ENCODE results near the gene BIRC5. TPM values are rescaled to one million over a fixed set of nuclear protein-coding genes. Genes with fewer than 3 reads are reported as not detected.
A peak's percentile ranks its signal among the peaks of the same experiment; 100 is the strongest.
"Not testable (repeated sequence)": the region's sequence is repeated elsewhere in the genome, so short reads cannot be mapped to it uniquely, and the experiment has no call there.

Gene BIRC5
- total RNA-seq, 1 donor from 2014 or later: 2.0 TPM

DNA sequence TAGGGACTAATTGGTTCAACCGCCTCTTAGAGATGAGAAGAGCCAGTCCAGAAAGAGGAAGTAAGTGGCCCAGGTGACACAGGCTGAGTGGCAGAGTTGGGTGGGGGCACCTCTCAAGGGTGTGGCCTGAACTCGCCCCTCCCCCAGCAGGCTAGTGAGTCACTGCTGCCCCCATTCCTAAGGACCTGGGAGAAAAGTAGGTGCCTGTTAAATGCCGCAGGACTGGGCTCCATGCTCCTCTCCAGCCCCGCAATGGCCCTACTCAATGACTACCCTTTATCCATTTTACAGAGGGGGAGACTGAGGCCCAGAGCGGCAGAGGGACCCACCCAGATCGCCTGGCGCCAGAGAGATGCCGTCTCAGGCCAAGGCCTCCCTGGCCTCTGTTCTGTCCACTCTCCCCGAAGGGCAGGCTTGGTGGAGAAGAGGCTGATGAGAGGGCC is 25.5 kb downstream of the BIRC5 start:
- DNase-seq (ENCODE audit: low spot score): no peak

DNA sequence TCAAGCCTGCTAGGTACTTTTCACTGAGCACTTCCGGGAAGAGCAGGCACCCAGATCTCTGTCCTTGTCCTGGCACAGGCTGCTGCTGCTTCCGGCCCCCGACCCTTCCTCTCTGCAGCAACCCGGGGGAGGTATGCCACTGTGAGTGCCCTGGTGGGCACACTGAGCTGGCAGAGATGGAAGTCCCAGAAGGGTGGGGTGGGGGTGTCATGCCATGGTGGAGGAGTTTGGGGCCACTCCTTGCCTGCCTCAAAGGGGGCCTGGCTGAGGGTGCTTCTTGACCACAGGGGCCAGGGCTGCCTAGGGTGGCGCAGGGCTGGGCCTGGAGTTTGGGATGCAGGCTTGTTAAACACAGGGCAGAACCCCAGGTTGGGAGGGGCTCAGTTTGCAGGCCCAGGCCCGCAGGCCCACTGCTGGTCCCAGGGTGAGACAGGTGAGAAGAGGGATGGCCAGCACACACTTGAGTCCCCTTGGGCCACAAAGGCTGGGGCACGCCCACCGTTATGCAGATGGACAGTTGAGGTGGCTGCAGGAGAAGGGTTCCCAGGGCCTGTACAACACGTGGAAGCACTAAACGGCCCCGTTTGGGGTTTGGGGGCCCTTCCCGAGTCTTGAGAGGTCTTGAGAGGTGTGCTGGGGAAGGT is 26.1 kb downstream of the BIRC5 start:
- no peak for DNase-seq (ENCODE audit: low spot score)

DNA sequence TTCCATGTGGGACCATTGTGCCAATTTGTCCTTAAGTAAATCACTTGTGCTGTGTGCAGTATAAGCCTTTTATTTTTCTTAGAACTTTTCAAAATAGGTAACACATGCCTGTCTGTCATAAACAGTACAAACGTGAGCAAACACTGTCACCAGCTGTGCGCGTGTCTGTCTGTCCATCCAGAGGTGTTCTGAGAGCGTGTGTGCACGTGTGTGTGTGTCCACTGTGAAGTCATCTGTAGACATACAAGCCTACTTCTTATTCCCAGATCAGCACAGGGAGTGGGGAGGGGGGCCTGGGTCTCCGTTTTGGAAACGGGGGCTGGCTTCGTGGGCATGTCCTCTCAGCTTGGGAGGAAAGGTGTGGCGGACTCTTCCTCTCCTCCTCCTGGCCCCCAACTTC is 26.8 kb downstream of the BIRC5 start:
- no peak for DNase-seq (ENCODE audit: low spot score)

DNA sequence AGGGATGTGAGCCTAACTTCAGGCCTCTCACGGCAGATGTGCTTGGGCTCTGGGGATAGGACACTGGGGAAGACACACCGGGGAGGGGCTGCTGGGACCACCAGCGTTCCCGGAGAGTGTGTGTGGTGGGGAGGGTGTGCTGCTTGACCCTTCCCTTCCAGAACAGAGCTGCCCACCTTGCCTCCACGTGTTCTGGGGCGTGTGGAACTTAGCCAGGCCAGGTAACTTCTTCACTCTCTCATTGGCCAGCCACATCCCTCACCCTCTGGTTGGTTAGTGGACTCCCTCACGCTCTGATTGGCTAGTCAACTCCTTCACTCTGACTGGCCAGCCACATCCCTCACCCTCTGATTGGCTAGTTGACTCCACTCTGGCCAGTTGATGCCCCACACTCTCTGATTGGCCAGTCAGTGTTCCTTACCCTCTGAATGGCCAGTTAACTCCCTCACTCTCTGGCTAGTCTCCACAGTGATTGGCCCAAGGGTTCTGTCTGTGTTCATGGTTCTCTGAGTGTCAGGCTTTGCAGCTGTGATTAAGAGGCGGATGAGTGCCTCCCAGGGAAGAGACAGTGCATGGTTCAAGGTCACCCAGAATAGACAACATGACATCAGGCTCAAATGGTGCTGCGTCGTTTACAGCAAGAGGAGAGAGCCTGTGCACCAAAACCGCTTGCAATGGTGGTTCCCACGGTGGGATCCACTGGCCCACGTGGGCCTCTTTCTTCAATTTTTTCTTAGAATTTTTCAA is 27.4 kb downstream of the BIRC5 start:
- DNase-seq (ENCODE audit: low spot score): no peak

DNA sequence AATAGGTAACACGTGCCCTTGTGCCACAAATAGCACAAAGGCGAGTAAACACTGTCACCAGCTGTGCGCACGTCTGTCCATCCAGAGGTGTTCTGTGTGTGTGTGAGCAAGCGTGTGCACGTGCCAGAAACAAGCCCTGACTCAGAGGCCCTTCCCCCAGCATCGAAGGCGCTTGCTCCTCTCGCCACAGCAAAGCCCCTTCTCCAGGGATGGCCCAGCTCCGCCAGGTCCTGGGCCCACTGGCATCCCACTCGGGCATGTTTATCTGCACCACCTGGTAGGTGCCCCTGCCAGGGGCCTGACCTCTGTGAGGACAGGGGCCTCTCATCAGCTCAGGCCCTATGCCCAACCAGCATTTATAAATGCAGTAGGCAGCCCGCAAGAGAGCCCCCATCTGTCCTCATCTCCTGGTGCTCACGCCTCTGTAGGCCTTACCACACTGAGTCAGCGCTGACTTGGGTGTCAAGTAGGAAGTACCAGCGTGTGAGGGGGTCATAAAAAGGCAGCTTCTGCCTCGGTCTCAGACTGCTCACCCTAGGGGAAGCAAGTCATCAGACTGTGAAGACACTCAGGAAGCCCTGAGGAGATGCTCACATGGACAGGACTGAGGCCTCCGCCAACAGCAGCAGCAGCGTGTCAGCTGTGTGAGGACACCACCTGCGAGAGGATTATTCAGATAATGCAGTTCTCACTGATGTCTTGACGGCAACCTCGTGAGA is 28.1 kb downstream of the BIRC5 start:
- DNase-seq (ENCODE audit: low spot score): no peak

DNA sequence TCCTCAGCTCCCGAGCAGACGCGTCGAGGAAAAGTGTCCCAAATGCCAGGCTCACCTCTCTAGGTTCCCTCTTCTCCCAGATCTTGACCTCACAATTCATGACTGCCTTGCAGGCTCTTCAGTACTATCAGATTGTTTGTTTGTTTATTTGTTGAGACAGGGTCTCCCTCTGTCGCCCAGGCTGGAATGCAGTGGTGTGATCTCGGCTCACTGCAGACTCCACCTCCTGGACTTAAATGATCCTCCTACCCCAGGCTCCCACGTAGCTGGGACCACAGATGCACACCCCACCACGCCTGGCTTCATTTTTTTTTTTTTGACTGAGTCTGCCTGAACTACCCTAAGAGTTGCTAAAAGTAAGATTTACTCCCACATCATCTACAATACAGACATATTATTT is 33.3 kb downstream of the BIRC5 start:
- no peak for DNase-seq (ENCODE audit: low spot score)

DNA sequence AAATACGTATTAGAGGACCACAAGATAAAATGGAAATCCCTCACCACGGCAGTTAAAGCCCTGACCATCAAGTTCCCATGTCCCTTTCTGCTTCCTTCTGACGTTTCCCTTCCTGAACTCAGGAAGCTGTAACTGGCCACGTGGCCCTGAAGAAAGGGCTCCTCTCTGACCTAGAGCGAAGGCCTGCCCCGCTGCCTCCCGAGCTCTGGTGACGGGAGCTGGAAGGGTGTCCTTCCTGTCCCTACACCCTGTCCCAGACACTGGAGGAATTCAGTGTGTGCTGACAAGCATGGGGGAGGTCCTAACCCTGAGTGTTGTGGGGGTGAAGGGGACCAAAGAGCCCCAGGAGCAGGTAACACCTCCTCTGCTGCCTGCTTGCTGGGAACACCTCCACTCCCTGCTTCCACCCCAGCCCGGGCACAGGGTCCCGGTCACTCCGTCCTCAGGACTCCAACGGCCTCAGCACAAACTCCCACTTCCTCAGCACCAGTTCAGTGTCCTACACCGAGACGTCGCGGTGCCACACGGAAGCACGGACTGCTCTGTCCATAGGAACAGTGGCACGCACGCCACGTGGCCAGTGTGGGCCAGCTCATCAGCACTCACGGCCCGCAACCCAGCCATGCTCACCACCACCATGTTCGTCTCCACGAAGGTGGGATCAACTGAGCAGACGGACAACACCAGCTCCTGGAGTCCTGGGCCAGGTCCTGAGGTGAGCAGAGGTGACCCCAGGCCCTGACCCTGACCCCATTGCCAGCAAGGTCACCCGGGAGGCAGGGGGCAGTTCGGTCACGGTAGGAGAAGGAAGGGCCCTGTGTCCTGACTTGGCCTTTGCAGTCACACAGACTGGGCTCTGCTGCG is 34.2 kb downstream of the BIRC5 start:
- no peak for DNase-seq (ENCODE audit: low spot score)

DNA sequence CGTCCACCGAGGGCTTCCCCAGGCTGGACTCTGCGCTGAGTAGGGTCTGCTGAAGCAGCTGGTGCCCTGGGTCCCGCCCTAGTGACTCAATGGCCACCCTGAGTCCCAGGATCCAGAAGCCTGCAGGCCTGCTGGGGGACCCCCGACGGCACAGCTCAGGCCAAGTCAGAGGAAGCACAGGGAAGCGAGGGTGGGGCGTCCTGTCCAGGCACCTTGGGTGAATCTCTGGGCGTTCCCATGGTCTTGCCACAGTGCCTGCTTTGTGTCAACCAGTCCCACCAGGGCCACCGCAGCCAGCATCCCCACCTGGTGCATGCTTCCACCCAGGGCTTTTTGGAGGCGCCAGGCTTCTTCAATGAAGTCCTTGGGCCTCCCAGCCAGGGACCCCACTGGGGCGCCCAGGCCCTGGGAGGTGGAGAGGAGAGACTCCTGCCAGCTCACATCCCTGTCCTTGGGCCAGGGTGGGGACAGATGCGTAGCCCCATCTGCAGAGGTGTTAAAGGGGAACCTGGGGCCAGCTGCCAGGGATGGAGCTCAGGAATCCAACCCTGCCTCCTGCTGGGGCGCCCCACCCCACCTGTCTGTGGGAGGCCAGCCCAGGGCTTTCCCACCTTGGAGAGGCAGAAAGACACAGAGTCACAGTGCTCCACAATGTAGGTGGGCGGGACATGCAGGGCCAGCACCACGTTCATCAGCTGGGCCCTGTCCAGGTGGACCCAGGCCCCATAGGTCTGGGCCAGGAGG is 35.2 kb downstream of the BIRC5 start:
- no peak for DNase-seq (ENCODE audit: low spot score)

DNA sequence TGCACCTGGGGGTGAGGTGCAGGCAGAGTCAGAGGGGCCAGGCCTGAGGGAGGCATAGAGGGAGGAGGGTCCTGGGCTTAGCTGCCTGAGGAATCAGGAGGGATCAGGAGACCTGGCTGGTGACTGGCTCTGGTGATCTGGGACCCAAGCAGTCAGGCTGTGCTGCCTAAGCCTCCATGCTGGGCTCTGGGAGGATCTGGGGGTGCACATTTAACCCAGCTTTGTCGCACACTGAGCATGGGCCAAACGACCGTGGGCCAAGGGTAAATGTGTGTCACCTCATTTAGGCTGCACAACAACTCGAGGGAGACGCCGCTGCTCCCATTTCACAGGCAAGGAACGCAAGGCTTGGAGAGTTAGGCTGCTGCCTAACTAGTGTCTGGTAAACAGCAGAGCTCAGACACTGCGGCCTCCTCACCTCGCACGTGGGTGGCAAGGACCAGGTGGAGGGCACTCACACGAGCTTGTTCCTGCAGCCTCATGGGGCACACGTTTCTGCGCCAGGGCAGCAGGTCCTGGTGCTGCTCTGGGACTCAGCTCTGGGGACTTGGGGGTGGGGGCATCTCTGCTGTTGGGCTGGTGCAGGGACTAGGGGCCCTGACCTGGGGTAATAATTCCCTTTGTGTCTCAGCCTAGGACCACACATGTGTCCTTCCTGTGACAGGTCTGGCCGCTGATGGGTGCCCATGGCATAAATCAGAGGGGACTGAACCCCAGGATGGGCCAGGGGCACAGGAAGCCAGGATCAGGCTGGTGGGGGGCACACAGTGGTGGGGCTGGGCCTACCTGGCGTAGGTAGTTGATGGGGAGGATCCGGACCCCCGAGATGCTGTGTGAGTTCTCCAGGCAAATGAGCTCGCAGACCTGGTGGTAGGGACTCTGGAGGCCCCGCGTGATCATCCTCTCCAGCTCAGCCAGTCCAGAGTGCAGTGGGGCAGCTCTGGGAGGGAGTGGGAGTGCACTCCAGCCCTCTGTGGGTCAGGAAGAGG is 36.1 kb downstream of the BIRC5 start:
- no peak for DNase-seq (ENCODE audit: low spot score)

DNA sequence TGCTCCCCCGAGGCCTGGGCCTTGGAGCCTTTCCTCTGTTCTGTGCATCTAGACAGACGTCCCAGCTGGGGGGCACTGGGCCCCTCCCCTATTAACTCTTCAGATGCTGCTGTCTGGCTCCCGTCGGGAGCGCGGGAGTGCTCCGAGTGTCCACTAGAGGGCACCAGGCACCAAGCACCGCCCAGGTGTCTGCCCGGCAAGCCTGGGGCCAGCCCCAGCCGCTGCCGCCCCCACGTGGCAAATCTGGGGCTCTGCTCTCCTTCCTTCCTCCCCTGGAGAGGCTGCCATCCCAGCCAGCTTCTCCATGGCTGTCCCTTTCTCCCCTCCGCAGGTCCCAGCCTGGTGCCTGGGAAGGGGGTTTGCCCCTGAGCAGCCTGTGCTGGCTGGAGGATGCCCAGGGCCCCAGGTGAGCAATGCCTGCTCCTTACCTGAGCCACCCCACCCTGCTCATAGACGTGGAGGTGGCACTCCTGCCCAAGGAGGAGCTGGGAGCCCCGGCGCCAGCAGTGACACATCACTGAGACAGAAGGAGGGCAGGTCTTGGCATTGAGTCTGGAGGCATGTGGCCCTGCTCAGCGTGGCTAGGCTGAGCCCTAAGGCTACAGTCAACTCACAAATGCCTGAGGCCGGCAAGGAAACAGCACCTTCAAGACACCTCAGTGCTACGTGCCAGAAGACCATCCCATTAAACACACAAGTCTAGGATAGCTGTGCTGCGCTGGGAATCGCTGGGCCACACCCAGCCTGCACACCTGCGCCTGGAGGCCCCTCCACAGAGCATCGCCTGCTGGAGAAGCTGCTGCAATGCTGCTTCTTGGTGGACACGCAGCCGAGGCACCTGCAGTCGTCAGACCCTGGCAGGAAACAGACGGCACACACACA is 37.1 kb downstream of the BIRC5 start:
- peak; percentile 86 for DNase-seq (ENCODE audit: low spot score)

DNA sequence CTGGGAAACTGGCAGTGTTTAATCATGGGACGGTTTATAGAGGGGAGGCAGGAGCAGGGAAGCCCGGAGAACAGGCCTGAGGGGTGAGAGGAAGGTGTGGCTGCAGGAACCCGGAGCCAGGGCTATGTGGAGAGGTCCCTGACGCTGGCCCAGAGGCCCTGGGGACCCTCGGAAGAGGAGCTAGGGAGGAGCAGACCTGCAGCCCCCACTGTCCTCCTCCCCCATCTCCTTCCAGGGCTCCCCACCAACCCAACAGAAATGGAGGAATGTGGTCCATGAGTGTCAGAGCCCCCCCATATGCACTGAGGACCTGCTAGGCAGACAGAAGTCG is 37.7 kb downstream of the BIRC5 start:
- no peak for DNase-seq (ENCODE audit: low spot score)

DNA sequence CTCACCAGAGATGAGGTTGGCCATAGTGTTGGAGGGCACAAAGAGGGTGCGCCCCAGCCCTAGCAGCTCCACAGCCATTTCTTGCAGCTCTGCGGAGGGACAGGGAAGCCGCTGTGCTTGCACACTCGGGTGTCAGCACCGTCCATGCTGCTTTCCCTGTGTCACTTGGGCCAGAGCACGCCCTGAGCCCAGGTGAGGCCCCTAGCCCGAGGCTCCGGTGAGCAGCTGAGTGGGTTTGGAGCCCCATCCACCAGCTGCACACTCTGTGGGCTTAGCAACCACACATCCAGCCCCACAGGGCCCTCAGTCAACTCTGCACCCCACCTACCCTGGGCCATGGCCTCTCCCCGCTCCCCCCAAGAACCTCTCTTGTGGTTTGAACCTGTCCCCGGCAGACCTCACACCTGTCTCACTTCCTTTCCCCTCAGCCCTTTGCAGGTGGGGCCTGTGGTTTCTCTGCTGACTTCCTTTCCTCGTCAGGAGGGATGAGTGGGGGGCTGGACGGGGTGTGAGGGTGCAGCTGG is 38.1 kb downstream of the BIRC5 start:
- no peak for DNase-seq (ENCODE audit: low spot score)

DNA sequence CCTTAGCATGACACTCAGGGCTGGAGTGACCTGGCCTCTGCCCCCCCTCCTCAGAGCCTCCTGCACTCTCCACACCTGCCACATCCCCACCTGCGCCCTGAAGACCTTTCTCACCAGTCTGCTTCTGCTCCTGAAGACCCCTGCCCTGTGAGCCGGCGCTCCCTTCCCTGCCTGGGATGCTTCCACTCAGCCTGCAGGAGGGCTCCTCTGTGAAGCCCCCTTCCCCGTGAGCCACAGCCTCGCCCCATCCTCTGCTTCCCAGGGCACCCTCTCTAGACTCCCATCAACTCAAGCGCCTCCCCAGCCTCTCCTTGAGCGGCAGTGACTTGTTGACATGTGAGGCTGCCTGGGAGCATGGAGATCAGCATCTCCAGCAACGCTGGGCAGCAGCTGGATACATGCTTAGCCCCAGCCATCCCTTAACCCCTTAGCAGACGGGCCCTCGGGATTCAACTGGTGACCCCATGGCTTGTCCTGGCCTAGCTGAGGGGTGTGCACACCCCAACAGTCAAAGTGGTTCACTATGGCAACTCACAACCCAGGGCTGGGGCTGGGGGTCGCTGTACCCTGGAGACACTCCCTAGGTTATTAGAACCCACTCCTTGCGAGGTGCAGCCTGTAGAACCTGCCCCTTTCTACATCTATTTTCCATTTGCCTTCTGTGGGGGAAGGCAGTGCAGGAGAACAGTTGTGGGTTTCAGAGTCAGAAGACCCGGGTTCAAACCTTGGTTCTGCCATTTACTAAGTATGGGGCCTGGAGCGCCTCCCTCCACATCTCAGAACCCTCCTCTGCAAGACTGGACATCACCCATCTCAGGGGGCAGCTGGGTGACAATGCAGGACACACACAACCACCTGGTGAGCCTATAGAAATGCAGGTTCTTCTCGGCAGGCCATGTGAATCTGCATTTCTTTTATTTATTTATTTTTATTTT is 38.9 kb downstream of the BIRC5 start:
- DNase-seq (ENCODE audit: low spot score): no peak

DNA sequence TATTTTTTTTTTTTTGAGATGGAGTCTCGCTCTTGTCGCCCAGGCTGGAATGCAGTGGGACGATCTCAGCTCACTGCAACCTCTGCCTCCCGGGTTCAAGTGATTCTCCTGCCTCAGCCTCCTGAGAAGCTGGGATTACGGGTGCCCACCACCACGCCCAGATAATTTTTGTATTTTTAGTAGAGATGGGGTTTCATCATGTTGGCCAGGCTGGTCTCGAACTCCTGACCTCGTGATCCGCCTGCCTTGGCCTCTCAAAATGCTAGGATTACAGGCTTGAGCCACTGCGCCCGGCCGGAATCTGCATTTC is 39.5 kb downstream of the BIRC5 start:
- DNase-seq (ENCODE audit: low spot score): not testable (repeated sequence)

DNA sequence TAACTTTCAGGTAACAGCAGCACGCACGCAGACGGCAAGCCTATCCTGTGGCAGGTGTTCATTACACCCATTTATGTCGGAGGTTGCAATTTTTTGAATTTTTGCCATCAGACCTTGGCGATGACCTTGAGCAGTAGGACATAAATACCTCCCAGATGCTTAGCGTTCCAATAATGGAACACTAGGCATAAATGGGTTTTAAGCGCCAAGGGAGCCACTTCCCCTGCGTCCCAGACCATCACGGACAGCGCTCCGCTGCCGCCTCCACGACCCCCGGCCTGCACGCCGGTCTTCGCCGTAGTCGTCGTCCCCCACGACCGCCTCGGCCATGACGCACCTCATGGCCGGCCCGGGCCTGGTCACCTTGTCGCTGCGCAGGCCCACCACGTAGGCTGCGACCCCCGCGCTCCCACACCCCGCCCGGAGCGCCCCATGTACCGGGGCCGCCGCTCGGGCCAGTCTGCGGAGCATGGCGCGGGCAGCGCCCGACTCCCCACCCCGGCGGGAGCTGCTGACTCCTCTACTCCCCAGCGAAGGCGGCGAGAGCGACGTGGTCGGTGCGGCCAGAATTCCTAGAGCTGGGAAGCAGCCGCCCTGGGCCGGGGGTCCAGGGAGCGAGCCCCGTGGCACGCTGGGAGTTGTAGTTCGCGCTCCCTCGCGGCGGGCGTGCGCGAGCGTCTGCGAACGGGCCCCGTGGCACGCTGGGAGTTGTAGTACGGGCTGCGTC is 40.1 kb downstream of the BIRC5 start:
- DNase-seq (ENCODE audit: low spot score): peak; percentile 86

DNA sequence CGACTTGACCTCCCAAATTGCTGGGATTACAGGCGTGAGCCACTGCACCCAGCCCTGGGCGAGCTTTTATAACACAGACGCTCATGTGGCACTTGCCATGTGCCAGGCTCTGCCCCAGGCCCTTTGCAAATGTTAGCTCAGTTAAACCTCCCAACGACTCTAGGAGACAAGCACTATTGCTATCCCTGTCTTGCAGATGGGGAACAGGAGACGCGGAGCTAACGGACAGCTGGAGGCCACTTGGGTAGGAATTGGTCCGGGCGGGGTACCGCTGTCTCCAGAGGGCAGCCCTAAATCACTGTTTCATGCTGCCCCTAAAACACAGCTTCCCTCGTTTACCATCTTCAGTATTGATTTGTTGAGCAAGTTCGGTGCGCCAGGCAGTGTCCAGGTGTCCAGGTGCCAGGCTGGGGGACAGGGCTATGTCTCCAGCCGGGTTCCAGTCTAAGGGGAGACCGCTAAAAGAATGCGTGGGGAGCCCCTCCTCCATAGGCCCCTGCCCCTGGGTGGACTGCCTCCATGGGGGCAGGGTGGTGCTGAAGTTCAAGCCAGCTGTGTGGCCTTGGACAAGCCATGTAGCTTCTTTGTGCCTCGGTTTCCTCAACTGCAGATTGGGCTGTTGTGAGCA is 41.1 kb downstream of the BIRC5 start:
- DNase-seq (ENCODE audit: low spot score): no peak
